Dermis lymphatic vessel endothelial cell (primary cell): Measurements from ENCODE around the gene PITPNM2. TPM values are rescaled to one million over a fixed set of nuclear protein-coding genes. Genes with fewer than 3 reads are reported as not detected.

Experiments
- total RNA-seq: library from RNA; depleted of rRNA; stranded (reverse); fragments of >200 nt; gene quantifications from 2 replicates; pipeline ENCODE4 v1.2.1, GENCODE V29; 2014

PITPNM2 gene
- total RNA-seq, result 2.2 and 3.1 TPM in 2 replicates

DNA sequence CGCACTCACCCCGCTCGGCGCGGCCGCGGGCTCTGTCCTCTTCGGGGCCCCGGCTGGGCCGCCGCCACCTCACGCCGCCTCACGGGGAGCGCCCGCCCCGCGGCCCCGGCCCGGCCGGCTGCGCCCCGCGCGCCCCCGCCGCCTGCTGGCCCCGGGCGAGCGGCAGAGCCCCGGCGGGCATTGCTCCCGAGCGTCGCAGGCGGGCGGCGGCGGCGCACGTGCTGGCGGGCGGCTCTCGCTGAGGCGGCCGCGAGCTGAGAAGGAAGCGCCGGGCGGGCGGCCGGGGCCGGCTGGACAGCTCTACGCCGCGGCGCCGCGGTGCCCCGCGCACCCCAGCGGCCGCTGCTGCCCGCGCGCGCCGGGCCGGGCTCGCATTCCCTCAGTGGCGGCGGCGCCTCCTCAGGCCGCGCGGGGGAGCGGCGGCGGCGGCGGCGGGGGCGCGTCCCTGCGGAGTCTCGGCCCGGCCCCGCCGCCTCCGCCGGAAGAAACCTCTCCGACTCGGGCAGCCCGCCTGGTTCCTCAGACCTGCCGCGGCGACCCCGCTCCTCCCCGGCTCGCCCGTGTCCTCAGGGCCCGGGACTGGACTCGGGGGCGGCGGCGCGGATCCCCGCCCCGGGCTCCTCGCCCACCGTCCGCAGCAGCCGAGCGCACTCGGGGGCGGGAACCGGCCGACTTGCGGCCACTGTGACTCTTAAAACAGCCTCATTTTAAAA is at the start of gene PITPNM2:
Gene PITPNM2 (minus strand): TSS at position 347 of the 713 bp plus-strand sequence. CDS start 116,500 bp downstream, outside the sequence.

Other genes with a start within 250 kb of the PITPNM2 start
- gene ABCB9, start 184.6 kb downstream of the PITPNM2 start, total RNA-seq, result 3.3 and 4.1 TPM in 2 replicates
- 7.2 and 8.3 TPM in 2 replicates for gene OGFOD2, start 175.8 kb downstream of the PITPNM2 start, total RNA-seq
- 150 and 170 TPM in 2 replicates for gene ARL6IP4, start 170.4 kb downstream of the PITPNM2 start, total RNA-seq
- 29.0 and 32.3 TPM in 2 replicates for gene MPHOSPH9, start 82.1 kb upstream of the PITPNM2 start, total RNA-seq
- 9.2 and 10.7 TPM in 2 replicates for gene MTRFR, start 82.3 kb upstream of the PITPNM2 start, total RNA-seq
- 197 and 324 TPM in 2 replicates for gene CDK2AP1, start 120.8 kb upstream of the PITPNM2 start, total RNA-seq
- 21.7 and 26.5 TPM in 2 replicates for gene SBNO1, start 213.8 kb upstream of the PITPNM2 start, total RNA-seq
- gene KMT5A, start 233.0 kb upstream of the PITPNM2 start, total RNA-seq, result 24.9 and 26.3 TPM in 2 replicates